Measurements from ENCODE around the gene GPR107.

The GPR107 gene

DNA sequence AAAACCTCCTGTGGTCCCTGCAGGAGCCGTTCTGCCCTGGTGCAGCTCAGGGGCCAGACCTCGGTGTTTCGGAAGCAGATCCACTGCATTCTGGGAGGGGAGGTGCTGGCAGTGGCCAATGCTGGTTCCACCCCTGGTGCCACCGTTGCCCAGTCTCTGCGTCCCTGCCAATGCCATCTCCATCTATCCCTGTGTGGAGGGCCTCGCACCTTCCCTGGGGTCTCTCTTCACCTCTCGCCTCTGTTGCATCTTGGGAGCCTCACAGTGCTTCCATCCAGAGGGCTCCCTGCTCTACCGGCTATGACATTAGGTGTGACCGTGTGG lies 133.8 kb downstream of the GPR107 start:
- no peak for DNase-seq

DNA sequence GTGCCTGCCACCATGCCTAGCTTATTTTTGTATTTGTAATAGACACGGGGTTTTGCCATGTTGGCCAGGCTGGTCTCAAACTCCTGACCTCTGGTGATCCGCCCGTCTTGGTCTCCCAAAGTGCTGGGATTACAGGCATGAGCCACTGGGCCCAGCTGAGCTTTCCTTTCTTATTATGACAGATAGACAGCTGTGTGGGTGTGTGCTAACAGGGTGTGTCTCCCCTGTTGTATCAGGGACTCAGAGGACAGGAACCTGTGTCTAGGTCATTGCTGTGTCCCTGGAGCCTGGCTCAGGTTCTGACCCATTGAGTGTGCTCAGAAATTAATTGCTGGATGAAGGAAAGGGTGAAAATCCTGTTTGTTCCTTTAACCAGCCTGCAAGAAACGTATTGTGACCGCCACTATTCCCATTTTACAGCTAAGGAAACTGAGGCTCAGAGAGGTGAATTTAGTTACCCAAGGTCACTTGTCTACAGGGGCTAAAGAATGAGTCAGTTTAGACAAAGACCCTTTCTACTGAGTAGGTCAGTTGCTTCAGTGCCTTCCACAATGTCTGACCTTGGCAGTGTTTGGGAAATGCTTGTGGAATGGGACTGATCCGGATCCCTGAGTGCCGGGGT lies 135.3 kb downstream of the GPR107 start:
- no peak for DNase-seq

Measured in CD4-positive, alpha-beta T cell treated with Interleukin-17A for 1 hour (primary cell).